ENCODE measurements around the gene NGFR.
A peak's percentile ranks its signal among the peaks of the same experiment; 100 is the strongest.

DNA sequence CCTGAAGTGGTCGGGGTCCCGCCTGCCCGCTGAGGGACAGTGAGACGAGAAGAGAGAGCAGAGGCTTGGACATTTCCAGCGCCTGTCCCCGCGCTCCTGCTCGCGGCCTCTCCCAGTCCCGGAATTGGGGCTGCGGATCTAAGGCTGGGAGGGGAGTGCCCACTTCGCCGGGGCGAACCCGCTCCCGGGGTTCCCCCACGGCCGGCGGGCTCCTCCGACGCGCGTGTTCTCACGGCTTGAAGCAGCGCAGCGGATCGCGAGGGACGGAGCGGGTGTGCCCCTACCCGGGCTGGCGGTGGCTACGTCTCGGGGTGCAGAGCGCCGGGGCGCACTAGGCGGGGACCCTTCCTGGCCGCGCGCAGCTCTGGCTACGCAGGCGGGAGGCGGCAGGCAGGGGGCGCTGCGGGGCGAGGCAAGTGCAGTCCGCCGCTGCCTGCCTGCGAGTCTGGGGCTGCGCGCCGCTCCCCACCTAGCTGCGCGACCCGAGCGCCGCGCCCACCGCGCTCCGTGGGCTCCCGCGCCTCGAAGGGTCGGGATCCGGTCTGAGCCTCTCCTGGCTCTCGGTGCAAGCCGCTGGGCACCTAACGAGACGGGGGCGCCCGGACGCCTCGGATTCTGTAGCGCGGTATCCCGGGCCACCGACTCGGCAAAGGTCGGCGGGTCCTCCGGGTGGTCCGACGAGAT, 1.2 kb downstream of the NGFR start:
- TF ChIP-seq, protein P1, sequence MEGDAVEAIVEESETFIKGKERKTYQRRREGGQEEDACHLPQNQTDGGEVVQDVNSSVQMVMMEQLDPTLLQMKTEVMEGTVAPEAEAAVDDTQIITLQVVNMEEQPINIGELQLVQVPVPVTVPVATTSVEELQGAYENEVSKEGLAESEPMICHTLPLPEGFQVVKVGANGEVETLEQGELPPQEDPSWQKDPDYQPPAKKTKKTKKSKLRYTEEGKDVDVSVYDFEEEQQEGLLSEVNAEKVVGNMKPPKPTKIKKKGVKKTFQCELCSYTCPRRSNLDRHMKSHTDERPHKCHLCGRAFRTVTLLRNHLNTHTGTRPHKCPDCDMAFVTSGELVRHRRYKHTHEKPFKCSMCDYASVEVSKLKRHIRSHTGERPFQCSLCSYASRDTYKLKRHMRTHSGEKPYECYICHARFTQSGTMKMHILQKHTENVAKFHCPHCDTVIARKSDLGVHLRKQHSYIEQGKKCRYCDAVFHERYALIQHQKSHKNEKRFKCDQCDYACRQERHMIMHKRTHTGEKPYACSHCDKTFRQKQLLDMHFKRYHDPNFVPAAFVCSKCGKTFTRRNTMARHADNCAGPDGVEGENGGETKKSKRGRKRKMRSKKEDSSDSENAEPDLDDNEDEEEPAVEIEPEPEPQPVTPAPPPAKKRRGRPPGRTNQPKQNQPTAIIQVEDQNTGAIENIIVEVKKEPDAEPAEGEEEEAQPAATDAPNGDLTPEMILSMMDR (conservative IDR thresholded peaks at IDR 0.05), result 0 out of 2 replicates have a peak, but pooled peaks have one; percentile 24
- TF ChIP-seq EZH2 (IDR thresholded peaks at IDR 0.05; ENCODE audit: low read depth), result no peak
